Epidermal melanocyte (primary cell): Measurements from ENCODE around the gene GPSM3.
A peak's percentile ranks its signal among the peaks of the same experiment; 100 is the strongest.

Experiments
- DNase-seq: peaks from one replicate; pipeline ENCODE4 v3.0.0; 2011; ENCODE audit warnings: low spot score; ENCODE audit not compliant: insufficient read length

GPSM3 gene

DNA sequence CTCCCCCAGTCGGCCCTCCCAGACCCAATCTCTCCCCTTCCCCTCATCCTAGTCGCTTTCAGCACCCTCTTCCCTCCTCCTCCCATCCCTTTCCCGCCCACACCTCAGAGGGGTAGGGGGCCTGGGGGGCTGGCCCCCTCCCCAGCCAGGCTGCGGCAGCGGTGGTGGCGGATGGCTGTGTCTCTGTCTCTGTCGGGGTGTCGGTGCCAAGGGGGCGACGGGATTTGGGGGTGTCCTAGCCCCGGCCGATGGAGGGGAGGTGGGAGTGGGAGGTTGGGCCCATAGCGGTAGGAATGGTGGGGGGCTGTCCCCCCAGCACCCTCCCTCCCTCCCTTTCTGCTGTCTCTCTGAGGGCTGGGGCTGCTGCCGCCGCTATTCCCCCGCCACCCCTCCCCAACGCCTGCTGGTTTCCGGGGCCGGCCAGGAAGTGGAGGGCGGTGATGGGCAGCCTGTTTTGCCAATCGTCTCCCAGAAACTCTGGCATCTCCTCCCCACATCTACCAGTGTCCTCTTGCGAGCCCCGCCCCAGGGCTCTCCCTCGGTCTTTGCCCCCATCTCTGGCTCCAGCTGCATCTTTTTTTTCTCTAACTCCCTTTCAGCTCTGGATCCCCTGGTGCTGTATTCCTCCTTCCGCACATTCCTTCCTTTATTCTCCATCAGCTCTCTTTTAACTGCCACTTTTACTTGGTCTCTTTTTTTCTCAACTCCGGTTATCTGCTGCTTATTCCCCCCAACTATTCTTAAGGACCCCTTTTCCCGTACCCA lies 16.6 kb downstream of the GPSM3 start, which contains the start of gene AGPAT1:
Gene AGPAT1 (minus strand): TSS at position 374 of the 765 bp plus-strand sequence. CDS start 4,588 bp downstream, outside the sequence.
- peak; percentile 98 for DNase-seq

DNA sequence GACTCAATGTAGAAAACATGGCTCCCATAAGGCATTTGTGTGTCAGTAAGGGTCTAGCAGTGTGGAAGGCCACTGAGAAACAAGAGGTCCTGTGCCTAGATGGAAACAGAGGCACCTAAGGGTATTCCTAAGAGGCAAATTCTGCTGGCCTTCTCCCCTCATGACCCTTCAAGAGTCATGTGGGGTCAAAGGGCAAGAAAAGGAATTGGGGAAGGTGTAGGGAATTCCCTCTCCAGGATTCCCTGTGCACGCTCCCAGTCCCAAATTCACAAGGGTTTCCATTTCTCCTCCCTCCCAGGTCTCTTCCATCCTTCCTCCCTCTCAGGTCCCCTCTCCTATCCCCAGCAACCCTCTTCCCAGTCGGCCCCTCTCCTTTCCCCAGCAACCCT lies 17.1 kb downstream of the GPSM3 start:
- DNase-seq: no peak

DNA sequence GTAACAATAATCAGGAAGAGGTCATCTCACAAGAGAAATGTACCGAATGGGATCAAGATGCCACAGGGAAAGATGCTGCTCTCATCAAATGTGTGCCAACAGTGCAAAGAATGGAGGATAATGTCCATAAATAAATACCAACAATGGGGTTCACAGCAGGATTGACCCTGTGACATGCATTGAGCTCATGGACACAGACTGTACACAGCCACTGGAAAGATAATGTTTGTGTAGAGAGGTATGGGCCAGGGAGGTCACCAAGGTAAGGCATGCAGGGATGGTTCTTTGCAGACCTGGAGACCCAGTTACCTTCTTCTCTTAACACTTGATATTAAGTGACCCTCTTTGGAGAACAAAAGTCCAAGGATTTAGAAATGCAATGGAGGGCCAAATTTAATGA lies 18.0 kb downstream of the GPSM3 start:
- DNase-seq: no peak

DNA sequence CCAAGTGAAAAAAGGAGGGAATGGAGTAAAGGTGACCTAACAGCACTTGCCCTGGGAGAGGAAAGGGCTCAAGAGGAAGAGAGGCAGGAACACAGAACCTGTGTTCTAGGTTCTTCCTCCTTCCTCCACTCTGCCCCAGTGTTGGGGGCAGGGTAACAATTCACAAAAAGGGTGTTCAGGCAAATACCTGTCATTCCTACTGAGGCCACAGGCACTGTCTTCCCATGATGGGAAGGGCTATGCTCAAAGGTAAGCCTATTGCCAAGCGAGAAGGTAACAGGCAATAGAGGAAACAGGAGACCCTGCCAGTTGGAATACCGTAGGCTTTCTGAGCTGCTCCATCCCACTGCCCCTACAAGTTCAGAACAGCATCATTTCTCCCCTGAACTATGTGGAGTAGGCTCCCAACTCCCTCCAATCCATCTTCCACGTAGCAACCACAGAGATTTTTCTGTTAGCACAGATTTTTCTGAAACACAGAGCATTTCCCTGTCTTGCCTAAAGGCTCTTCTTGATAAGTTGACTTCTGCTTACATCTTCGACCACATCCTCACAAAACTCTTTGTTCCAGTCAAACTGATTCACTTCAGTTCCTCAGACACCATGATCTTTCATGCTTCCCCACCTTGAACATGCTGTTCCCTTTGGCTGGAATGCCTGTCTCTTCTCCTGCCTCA lies 19.3 kb downstream of the GPSM3 start:
- DNase-seq: no peak

DNA sequence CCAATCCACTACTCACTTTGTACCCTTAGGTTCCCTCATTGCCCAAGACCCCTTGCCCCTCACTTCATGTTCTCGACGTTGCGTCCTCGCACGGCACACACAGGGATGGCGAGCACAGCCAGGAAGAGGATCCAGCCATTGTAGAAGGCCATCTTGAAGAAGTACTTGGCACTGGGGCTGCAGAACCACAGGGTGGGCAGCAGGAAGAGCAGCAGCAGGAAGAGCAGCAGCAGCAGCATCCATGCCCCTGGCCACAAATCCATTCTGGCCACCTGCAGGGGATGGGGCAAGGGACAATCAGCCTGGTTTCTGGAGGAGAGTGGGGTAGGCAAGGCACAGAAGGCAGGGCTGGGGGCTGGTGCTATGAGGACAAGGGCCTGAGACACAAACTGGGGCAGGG lies 21.2 kb downstream of the GPSM3 start:
- DNase-seq: no peak

DNA sequence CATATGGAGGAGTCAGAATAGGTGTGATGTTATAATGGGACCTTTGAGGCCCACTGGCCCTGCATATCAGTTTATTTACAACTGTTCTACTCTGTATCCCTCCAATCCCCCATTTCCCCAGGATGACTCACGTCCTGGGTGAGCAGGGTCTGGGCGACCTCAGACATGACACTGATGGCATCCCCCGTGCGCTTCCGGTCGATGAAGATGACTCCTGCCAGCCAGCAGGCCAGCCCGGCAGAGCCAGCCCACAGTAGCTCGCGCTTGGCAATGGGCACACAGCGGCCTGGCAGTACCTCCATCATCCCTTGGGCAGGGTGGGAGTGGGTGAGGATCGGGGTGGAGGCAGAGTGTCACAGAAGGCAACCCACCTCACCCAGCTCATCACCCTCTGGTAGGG lies 22.1 kb downstream of the GPSM3 start:
- DNase-seq: no peak

DNA sequence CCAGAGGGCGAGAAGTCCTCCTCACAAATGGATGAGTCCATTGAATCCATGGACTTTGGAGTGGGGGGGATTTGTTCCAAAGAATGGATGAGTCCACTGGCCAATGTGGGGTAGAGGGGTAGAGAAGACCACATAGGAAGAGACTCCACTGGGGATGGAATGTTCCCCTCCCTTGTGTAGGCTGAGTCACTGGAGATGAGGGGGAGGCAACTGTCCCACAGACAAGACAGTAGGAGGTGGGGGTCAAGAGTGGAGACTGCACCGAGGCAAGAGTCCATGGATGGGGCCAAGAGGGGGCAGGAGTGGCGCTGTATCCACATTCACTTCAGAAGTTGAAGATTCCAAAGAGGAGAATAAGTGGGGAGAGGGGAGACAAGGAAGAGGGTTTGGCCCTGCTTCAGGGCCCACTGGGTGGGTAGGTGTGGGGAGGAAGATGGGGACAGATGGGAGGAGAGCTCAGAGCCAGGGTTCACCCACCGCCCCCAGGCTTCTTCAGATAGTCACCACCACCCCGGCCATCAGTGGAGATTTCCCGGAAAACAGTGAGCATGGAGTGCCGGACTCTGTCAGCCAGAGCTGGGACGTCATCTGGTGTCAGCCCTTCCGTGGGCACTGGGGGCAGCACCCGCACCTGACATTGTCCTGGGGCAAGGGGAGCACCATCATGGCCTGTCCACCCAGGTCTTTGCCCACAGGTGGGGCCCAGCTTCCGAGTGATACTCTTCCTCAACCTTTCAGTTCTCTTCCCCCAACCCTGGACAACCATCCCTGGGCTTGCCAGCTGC lies 23.4 kb downstream of the GPSM3 start:
- DNase-seq: no peak

DNA sequence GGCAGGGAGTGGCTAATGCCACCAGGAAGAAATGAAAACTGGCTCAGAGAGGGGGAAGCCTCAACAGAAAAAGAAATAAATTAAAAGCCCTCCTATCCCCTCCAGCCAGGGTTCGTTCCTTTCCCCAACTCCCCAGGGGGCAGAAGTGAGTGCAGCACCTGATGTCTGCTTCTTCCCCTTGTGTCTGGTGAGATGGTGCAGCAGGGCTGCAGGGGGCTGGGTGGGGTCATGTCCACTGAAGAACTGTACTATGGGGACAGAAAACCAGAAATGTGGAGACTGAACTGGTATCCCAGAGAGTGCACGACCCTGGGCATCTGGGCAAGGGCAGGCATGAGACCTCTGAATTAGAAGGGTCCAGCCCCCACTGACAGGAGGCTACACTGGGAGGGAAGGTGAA lies 24.1 kb downstream of the GPSM3 start:
- no peak for DNase-seq

DNA sequence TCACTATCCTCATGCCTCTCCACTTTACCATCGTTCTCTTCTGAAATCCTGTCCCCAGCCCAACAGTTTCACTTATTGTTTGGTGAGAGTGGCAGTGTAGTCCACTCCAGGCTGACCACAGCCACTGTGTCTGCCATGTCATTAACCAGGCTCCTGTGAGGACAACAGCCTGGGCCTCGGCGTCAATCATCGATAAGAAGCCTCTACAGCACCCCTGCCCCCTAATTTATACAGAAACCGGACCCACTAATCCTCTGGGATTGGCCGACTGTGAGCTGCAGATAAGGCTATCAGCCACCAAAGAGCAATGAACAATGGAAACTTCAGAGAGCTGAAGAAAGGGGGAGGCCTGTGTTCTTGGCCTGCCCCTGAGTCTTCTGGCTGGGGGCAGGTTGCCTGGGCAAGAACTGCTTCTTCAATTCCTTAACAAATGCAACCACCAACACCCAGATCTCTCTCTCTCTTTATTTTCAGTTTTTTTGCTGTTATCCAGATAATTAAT lies 24.6 kb downstream of the GPSM3 start:
- no peak for DNase-seq

DNA sequence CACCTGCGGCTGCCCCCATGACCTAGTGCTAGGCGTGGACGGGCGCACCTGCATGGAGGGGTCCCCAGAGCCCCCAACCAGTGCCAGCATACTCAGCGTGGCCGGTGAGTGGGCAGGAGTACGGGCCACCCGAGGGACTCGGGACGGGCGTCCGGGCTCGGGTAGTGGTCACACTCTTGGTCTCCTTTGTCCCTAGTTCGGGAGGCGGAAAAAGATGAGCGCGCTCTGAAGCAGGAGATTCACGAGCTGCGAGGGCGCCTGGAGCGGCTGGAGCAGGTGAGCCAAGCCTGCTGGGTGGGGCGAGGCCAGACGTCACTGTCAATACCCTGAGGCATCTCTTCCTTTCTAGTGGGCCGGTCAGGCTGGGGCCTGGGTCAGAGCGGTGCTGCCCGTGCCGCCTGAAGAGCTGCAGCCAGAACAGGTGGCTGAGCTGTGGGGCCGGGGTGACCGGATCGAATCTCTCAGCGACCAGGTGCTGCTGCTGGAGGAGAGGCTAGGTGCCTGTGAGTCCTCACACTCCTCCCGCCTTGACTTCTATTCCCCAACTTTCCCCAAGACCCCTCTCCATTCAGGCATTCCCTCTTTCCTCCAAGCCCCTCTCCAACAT lies 25.2 kb downstream of the GPSM3 start:
- DNase-seq: no peak

DNA sequence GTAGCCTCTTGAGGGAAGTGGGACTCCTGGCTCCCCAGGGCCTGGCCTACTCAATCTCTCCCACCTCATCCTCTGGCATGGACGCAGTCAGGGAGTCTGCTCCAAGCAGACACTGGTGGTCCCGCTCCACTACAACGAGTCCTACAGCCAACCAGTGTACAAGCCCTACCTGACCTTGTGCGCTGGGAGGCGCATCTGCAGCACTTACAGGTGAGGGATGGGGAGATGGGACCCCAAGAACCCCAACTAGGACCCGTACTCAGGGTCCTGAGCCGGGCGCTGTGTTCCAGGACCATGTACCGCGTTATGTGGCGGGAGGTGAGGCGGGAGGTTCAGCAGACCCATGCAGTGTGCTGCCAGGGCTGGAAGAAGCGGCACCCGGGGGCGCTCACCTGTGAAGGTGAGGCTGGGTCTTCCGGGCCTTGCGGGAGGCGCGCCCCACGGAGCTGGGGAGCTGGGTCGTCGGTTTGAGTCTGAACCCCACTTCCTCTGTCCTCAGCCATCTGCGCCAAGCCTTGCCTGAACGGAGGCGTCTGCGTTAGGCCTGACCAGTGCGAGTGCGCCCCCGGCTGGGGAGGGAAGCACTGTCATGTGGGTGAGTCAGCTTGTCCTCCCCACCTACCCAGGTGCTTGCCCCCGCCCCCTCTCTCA lies 25.9 kb downstream of the GPSM3 start:
- DNase-seq: no peak

DNA sequence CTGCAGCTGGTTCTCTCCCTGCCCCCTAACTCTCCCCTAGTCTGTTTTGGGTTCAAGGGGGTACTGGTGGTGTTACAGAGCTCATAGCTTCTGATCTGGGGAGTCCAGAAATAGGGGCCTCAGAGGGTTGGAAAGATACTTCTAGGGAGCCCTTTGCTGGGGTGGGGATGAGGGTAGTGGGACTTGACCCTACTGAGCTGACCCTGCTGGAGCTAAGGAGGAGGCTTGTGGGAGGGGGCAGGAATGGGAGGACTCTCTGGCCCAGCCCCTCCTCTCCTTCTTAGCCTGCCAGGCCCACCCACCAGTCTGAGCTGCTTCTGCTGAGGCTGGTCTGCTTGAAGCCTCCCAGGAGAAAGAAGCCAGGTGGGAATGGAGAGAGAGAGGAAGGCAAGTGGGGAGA lies 28.1 kb downstream of the GPSM3 start, which contains the start of gene EGFL8:
Gene EGFL8 (plus strand): TSS at position 301 of the 400 bp plus-strand sequence. CDS start 1,571 bp downstream, outside the sequence.
- DNase-seq: no peak

DNA sequence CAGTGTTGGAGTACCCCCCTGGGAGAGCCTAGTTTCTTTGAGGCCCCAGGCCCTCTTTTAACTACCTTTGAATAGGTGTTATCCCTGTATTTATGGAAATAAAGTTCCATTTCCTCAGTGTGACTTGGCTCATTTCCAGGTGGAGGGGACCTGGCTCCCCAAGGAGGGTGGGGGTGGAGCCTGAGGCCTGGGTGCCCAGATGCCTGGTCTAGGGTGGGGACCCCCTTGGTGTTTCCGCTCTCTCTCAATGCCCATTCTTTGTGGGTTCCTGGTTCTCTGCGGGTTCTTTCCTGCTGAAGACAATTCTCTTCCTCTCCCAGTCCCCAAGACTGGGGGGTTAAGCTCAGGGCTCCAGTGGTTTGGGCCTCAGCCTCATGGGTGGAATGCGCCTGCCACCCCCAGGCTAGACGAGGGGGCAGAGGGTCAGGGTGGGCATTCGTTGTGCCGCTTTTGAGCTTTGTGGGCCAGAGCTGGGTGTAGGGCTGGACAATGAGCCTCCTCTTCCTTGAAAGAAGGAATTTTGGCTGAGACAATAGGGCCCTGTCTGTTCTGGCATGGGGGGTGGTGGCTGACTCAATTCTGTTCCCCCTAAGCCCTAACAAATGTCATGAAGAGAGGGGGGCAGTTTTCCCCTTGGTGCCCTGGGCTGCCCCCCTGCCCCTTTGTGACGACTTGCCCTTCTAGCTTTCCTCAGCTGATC lies 28.7 kb downstream of the GPSM3 start:
- DNase-seq: peak; percentile 92

DNA sequence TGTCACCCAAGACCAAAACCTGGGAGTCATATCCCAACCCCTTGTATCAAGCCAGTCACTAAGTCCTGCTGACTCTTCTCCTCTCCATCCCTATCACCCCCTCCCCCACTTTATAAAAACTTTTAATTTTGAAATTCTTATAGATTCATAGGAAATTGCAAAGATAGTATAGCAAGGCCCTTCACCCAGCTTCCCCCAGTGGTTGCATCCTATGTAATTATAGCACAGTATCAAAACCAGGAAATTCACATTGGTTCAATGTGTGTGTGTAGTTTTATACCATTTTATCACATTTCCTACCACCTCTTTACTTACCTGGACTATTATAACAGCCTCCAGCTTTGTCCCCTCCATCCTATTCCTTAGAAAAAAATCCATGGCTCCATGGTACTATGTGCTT lies 34.4 kb downstream of the GPSM3 start:
- DNase-seq: no peak

DNA sequence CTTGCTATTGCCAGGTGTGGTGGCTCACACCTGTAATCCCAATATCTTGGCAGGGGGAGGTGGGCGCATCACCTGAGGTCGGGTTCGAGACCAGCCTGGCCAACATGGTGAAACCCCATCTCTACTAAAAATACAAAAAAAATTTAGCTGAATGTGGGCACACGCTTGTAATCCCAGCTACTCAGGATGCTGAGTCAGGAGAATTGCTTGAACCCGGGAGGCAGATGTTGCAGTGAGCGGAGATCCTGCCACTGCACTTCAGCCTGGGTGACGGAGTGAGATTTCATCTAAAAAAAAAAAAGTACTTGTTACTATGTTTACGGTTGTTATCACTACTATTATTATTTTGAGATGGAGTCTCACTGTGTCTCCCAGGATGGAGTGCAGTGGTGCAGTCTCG lies 35.6 kb downstream of the GPSM3 start:
- DNase-seq: no peak

DNA sequence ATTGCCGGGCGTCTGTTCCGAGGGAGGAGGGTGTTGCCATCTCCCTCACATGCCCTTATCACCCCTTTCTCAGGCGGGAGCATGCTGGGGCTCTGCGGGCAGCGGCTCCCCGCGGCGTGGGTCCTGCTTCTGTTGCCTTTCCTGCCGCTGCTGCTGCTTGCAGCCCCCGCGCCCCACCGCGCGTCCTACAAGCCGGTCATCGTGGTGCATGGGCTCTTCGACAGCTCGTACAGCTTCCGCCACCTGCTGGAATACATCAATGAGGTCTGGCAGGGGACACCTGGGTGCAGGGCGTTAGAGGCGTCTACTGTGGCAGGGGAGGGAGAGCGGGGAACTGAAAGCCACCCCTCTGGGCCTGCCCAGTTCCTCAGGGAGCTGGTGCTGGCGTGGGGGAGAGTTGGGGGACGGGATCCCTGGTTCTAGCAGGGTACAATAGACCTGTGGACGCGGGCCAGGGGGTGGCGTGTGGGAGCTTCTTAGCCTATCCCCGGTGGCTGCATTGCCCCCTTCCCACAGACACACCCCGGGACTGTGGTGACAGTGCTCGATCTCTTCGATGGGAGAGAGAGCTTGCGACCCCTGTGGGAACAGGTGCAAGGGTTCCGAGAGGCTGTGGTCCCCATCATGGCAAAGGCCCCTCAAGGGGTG lies 37.8 kb downstream of the GPSM3 start:
- DNase-seq: no peak

DNA sequence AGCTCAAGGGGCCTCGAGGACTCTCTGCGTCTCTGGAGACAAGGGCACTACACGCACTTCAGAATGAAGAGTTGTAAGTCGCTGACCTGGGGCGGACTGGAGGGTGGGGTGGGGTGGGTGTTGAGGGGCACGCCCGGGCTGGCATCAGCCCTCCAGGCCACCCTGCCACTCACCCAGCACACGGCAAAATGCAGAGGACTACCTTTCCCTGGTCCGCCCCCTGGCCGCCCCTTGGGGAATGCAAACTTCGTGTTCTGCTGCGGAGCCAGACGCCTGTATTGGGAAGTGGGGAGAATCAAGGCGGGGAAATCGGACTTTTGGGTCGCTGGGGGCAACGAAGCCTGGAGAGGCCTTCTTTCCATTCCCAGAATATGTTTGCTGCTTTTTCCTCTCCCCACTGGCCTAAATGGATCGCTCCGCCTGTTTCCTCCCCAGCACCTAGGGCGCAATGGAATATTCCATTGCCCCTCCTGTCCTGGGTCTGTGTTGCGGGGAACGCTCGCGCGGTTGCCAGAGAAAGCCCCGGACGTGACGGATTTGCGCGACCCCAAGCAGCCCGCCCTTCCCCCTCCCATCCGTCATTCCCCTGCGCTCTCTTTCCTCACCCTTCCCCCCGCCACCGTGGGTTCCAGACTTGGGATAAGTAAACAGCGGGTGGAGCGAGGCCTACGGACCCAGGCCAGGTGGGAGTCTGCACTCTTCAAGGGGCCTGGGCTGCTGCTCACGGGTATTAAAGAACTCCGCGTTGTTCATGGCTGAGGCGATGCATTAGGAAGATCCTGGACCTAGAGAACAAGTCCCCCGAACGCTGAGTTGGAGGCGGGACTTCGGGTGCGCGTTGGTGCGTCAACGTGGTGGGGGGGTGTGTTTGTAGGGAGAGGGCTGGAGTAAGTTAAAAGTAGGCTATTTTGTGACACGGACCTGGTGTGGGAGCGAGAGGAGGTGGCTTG lies 38.6 kb downstream of the GPSM3 start, which contains the start of gene PPT2:
Gene PPT2 (plus strand): TSS at position 578 of the 950 bp plus-strand sequence. CDS start 454 bp downstream, outside the sequence.
- peak; percentile 81 for DNase-seq

DNA sequence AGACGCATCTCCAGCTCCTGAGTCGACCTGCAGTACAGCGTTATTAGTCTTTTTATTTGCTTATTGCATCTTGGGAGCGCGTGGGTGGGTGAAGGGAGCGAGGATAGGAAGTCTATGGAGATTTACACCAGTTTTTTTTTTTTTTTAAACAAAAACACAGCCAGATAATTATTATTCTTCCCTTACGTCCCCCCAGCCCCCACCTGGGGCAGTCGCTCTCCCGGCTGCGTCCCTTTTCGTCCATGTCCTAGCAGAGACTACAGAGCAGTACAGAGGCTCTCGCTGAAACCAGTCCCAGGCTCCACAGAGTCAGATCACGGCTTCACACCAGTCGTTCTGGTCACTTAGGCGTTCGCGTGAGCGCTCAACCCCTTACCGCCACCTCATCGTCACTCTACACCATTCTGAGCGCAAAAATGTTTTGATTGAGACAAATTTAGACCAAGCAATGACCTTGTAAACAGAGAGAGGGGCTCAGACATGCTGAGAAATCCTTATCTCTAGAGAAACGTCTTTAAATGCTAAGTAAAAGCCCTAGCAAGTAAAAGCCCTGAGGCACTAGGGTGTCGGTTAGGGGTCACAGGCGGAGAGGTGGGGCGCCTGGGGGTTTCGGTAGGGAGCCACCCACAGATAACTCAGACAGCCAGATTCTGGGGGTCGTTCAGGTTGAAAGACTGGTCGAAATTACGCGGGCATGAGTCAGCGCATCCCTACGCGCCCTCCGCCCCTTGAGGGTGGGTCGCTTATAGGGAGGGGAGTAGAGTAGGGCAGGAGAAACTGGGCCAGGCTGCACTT lies 39.5 kb downstream of the GPSM3 start:
- no peak for DNase-seq
